Astrocyte of the hippocampus (primary cell): ENCODE results near the gene WDR93.
A peak's percentile ranks its signal among the peaks of the same experiment; 100 is the strongest.
"Not testable (repeated sequence)": the region's sequence is repeated elsewhere in the genome, so short reads cannot be mapped to it uniquely, and the experiment has no call there.

Experiments
- DNase-seq: peaks from one replicate; pipeline ENCODE4 v3.0.0; 2011; ENCODE audit warnings: low read depth, low spot score

The WDR93 gene

DNA sequence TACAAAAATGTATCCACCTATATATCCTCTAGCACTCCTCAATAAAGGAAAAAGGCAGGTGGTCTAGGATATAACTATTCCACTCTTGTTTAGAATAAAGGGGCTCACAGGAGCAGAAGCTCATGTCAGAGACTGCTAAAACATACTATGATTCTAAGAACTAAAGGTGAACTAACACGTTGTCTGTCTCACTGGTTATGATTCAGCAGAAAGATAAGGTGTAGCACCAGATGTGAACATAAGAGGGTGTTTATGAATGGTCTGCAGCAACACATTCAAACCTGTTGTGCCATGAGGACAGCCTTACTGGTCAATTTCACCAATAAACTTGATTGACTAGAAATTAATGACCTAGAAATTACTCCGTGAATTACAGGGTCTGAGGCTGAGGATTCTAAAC, 4.6 kb upstream of the WDR93 start:
- no peak for DNase-seq

DNA sequence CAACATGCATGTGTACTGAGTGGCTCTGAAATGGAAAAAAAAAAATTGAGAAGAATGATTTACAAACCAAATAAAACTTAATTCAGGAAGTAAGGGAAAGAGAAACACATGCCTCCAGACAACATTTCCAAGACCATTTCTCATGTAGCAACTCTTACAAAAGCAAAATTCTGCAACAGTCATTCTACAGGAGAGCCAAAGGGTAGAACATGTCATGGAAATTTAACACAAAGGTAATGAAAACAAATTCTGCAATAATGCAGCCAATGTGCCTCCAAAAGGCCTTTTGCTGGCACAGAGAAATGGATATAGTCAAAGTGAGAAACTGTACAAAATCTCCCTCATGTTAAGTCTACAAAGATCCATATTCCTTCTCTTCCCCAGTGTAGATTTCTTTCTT, 4.1 kb upstream of the WDR93 start:
- DNase-seq: no peak

DNA sequence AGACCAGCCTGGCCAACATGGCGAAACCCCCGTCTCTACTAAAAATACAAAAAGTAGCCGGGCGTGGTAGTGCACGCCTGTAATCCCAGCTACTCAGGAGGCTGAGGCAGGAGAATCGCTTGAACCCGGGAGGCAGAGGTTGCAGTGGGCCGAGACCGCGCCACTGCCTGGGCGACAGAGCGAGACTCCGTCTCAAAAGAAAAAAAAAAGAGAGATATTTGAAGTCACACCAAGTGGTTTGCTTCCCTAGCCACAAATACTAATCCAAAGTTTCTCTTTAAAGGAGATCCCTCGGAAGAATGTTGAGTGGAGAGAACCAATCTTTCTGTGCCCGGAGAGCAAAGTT, 708 bp upstream of the WDR93 start:
- not testable (repeated sequence) for DNase-seq

DNA sequence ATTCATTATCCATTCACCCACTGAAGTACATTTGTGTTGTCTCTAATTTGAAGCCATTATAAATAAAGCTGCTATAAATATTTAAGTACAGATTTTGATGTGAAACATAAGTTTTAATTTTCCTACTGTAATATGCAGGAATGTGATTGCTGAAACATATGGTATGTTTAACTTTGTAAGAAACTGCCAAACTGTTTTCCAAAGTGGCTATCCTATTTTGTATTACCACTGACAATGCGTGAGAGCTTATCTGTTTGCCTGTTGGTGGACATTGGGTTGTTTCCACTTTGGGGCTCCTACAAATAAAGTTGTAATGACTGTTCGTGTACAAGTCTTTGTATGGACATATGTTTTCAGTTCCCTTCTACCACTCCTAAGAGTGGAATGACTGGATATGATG, 2.5 kb downstream of the WDR93 start:
- no peak for DNase-seq

DNA sequence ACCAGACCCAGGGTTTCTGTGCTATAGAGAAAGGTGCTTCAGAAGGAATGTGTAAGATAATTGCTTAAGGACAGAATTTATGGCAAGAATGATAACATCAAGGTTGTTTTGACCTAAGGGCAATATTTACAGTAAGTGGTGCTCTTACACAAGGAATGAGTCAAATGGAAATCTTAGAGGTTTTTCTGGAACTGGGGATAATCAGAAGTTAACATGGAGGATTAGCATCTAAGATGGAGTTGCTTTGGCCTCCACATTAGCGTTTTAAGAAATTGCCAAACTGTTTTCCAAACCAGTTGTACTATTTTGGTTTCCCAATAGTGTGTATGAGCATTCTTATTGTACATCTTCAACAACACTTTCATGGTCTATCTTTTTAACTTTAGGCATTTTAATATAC, 3.1 kb downstream of the WDR93 start:
- no peak for DNase-seq

DNA sequence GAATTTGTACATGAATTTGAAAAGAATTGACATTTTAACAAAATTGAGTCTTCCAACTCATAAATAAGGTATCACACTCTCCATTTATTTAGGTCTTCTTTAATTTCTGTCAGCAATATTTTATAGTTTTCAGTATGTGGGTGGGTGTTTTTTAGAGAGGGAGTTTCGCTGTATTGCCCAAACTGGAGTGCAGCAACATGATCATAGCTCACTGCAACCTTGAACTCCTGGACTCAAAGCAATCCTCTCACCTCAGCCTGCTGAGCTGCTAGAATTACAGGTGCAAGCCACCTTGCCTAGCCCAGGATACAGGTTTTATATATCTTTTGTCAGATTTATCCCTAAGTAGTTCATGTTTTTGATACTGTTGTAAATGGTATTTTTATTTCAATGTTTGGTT, 4.6 kb downstream of the WDR93 start:
- DNase-seq: no peak

DNA sequence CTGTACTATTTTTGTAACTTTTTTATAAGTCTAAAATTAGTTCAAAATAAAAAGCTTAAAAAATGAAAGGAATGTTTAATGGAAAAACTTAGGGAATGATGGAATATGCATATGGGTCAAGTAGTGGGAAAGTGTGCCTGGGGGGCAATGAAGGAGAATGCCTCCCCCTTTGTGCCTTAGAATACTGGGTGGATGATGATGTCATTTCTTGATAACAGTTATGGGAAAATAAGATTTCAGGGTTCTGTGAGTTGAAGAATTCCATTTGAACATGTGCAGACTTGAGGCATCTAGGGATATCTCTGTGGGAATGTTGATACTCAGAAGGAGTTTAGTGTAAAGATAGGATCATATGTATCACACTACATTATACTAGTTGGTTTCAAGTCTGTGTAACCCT, 13.8 kb downstream of the WDR93 start:
- DNase-seq: no peak

DNA sequence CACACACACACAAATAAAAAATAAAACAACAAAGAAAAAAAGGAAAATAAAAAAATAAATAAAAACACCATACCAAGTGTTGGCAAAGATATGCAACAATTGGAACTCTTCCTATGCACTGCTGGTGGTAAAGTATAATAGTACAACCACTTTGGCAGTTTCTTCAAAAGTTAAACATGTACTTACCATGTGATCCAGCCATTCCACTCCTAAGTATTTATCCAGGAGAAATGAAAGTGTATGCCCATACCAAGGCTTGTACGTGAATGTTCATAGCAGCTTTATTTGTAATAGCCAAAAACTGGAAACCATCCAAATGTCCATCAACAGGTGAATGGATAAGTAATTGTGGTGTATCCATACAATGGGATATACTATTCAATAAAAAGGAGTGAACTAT, 17.0 kb downstream of the WDR93 start:
- no peak for DNase-seq

DNA sequence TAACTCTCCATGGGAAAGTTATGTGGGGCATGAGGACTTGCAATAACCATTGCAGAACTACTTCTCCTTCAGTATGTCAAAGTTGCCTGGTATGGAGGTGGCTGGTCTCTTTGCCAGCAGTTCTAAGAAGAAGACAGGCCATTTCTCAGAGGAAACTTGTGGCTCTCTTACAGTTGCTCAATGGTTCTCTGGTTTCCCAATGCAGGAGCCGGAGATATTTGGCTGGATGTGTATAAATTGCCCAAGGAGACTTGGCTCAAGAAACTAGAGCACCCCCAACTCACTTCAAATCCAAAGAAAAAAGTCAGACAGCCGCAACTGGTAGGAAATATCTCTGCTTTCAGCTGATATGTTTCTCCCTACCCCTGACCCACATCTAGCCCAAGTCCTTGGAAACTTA, 24.2 kb downstream of the WDR93 start:
- no peak for DNase-seq

DNA sequence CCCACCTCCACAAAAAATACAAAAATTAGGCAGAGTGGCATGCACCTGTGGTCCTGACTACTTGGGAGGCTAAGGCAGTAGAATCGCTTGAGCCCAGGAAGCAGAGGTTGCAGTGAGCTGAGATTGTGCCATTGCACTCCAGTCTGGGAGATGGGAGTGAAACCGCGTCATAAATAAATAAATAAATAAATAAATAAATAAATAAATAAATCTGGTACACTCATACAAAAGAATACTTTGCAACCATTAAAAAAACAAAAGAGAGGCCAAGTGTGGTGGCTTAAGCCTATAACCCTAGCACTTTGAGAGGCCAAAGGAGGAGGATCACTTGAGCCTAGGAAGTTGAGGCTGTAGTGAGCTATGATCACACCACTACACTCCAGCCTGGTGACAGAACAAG, 32.4 kb downstream of the WDR93 start:
- DNase-seq: no peak

DNA sequence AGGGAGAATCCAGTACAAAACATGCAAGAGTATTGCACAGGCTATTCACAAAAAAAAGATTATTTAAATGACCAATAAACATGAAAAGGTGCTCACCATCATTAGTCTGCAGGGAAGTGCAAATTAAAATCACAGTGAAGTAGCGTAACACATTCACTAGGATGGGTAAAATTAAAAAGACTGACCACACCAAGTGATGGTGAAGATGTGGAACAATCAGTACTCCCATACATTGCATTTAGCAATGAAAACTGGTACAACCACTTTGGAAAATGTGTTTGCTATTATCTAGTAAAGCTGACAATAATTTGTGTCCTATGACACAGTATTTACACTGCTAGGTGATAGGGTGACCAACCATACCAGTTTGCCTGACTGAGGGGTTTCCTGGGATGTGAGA, 34.0 kb downstream of the WDR93 start:
- DNase-seq: no peak

DNA sequence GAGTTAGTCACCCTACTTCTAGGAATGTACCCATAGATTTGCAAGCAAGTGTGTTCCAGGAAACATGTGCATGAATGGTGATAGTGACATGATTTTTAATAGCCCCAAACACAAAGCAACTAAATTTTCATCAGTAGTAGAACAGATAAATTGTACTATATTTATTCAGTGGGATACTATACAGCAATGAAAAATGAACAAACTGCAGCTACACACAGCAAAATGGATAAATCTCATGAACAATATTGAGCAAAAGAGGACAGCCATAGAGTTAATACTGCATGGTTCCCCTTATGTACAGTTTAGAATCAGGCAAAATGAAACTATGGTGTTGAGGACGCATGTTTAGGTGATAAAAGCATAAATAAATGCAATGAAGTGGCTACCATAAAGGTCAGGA, 34.5 kb downstream of the WDR93 start:
- DNase-seq: no peak

DNA sequence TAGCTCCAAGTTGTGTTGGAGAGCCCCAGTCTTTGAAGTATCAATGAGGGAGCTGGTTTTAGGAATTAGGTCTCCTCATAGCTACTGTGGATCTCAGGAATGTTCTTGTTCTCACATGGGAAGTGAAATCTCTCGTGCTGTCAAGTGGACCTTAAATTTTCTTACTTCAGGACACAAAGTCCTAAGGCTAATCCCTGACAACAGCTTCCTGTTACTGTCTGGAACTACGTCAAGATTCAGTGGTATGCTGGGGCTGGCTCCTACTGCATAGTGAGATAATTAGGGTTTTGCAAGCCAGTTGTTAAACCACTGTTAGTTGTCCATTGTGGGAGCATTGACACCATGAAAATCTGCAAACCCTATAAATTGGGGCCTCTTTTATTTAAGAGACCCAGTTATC, 37.6 kb downstream of the WDR93 start:
- peak; percentile 66 for DNase-seq

DNA sequence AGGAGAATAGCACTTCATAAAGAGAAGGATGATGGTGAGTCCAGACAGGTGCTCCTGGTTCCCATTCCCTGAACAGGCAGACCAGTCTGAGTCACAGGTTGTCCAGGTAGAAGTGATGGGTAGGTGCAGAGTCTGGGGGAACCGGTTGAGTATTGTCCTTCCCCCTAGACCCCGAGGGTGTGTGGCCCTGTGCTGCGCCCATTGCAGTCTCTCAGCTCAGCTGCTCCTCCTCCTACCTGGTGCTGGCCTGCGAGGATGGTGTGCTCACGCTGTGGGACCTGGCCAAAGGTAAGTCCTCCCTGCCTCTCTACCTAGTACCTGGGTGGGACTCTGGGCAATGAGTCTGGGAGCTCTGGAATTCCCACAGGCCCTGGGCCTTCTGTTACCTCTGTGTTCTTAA, 40.7 kb downstream of the WDR93 start:
- no peak for DNase-seq

DNA sequence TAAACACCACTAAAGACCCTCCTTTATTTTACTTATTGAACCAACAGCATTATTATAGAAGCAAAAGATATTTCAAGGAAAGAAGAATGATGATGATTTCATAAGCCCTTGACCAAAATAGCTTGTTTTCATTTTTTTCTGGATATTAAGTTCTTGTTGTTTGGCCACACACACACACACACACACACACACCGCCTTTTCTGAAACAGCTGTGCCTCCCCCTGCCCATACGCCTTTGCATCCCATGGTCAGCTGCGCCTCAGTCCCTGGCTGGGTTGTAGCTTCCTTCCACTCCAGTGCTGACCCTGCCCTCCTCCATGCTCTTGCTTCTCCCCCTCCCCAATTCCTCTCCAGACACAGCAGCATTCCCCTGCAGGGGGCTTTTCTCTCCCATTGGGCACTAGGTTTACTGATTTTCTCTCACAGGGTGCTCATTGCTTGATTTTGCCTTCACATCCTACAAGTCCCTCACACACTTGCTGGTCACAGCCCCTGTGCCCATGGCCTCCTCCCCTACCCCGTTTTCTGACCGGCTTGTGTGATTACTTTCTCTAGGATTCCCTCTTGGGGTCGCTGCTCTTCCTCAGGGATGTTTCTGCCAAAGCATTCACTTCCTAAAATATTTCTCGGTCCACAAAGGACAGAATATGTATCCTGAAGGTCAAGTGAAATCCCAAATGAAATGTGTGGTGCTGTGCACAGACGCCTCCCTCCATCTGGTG, 42.0 kb downstream of the WDR93 start:
- DNase-seq: no peak

DNA sequence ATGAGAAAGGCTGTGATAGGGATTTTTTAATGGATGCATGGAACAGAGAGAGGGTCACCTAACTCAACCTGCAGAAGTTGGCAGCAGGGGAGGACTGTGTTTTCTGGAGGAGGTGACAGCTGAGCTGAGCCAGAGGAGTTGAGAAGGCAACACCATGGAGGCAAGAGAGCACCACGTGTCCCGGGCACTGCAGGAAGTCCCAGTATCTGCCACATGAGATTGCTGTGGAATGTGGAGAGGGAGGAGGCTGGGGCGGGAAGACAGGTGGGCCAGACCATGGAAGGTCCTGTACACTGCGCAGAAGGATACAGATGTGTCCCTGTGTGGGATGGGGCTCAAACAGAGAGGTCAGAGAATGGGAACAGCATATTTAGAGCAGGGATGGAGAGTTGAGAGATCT, 45.2 kb downstream of the WDR93 start:
- DNase-seq: no peak

DNA sequence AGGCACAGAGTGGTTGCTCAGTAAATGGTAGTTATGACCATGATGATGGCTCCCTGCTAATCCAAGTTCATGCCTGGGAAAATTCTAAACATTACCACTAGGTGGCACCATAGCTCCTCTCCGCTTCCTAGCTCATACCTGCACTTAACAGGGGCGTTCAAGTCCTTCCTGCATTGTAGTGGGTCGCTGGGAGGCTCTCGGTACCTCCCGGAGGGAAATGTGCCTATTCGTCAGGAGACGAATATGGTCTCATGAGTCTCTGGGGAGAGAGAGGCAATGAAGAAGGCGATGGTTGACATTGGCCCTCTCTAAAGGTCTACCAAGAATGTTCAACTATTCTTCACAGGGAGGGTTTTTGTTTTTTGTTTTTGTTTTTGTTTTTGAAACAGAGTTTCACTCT, 49.5 kb downstream of the WDR93 start:
- DNase-seq: peak; percentile 85

DNA sequence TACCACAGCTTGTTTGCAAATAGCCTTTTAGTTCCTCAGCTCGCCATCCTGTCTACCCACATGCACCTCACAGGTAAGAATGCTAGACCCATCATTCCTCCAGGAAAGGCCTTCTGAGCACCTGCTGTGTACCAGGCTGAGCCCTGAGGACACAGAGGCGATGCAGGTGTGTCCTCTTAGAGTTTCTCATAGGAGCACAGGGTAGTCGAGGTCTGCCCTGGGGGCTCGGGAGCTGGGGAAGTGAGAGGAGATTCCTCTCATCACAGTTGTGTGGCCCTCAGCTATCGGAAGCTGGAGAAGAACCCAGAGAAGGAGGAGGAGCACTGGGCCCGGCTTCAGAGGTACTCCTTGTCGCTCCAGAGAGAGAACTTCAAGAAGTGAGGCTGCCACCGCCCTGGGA, 52.4 kb downstream of the WDR93 start:
- DNase-seq: no peak

DNA sequence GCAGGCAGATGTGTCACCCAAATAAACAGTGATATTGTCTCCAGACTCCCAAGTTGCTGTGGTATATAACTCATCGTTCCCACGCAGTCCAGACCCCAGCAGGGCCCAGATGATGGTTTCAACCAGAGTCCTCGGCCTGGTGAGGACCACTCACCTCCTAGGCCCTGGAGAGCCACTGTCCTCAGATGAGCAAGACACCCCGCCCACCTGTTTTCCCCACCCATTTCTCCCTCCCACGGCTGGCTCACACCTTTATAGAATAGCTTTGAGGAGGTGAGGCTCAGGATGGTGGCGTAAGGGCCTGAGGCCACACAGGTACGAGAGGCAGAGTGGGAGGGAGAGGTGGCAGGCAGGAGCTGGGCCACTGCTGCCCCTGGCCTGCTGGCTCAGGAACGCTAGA, 53.0 kb downstream of the WDR93 start:
- DNase-seq: no peak

DNA sequence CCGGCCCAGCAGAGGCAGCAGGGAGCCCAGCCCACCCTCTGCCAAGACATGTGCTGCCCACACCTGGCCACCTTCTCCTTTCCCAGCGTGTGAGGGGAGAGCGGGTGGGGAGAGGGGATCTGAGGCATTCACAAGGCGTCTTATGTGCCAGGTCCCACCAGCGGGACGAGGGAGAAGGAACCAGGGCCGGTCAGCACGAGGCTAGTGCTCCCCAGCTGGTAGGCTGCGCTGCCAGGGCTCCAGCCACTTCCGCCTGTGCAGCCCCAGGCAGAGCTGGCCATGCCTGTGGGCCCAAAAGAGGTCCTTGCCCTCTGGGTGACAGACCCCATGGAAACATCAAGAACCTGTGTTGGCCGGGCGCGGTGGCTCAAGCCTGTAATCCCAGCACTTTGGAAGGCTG, 54.5 kb downstream of the WDR93 start:
- no peak for DNase-seq

DNA sequence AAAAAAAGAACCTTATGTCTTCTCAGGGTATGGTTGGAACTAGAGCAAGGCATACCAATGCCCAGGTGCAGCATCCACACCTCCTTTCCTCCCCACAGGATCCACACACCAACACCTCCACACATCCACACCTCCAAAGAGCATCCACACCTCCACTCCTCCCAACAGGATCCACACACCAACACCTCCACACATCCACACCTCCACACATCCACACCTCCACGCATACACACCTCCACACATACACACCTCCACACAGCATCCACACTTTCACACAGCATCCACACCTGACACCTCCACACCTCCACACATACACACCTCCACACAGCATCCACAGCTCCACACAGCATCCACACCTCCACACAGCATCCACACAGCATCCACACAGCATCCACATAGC, 55.2 kb downstream of the WDR93 start:
- no peak for DNase-seq

DNA sequence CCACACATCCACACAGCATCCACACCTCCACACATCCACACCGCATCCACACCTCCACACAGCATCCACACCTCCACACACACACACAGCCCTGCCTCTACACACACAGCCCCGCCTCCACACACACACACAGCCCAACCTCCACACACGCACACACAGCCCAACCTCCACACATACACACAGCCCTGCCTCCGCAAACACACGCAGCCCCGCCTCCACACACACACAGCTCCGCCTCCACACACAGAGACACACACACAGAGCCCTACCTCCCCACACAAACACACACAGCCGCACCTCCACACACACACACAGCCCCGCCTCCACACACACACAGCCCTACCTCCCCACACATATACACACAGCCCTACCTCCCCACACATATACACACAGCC, 55.8 kb downstream of the WDR93 start:
- DNase-seq: no peak

DNA sequence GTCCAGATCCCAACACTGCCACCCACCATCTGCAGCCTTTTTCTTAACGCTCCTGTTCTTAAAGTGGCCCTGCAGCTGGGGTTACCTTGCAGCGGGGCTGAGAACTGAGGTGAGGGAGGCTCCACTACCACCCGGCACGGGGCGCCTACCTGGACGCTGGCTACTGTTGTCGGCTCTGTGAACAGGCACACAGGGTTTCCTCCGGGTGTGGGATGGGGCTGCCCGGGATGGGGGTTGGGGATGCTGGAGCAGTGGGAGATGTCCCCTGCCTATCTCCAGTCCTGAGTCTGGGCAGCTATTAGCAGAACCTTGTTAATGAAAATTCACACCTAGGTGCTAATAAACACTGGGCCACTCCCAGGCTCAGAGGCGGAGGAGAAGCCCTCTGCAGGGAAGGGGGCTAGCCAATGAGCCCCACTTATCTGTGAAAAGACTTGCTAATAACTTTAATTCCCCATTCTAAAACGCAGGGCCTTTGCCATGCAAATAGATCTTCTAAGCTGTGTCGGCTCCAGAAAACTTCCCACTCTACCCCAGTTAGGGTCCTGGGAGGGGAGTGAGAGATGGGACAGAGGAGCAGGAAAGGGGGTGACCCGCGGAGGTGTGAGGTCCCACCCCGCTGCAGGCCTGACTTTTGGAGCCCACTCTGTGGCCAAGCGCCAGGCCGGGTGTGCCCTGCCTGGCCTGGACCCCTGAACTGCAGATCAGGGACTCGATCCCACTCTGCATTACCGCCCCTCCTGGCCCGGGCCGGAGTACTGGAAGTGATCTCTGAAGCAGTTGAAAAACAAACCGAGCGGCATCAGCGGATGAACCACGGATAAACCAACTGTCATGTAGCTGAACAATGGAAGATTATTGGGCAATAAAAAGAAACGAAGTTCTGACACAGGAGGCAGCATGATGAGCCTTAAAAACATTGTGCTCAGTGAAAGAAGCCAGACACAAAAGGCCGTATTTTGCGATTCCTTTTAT, 57.4 kb downstream of the WDR93 start:
- DNase-seq: no peak
